Large intestine (tissue), 3 donors: ENCODE data around the gene C6orf89. TPM values are rescaled to one million over a fixed set of nuclear protein-coding genes. Genes with fewer than 3 reads are reported as not detected.

ENCODE experiments used
- DNase-seq, 2 donors: peaks; one replicate each; pipeline versions ENCODE4 v3.0.0 to v3.0.0-alpha.2; 2013
- H3K27ac ChIP-seq: one replicate; pipeline ENCODE4 v1.5.1; 2013; ENCODE audit warnings: low read length
- H3K27me3 ChIP-seq: 2 replicates; pipeline ENCODE4 v1.6.1; 2013; ENCODE audit warnings: low read length; ENCODE audit not compliant: control insufficient read depth, insufficient read depth
- H3K36me3 ChIP-seq: 2 replicates; pipeline ENCODE4 v1.6.1; 2013; ENCODE audit warnings: low read length; ENCODE audit not compliant: control insufficient read depth, insufficient read depth
- H3K4me1 ChIP-seq: one replicate; pipeline ENCODE4 v1.6.1; 2013; ENCODE audit warnings: low read length; ENCODE audit not compliant: control insufficient read depth, insufficient read depth
- H3K4me3 ChIP-seq: one replicate; pipeline ENCODE4 v1.5.1; 2013; ENCODE audit warnings: low read length
- H3K9me3 ChIP-seq: one replicate; pipeline ENCODE4 v1.6.1; 2013; ENCODE audit warnings: mild to moderate bottlenecking, low read depth, low read length, moderate library complexity; ENCODE audit not compliant: control insufficient read depth
- WGBS: methylation state at CpG from one replicate; pipeline ENCODE4 v1.1.5; 2013; ENCODE audit warnings: low lambda C conversion rate; ENCODE audit not compliant: insufficient coverage; 5-methylcytosine and 5-hydroxymethylcytosine counted together
- polyA plus RNA-seq: library from polyadenylated mRNA; unstranded; fragments of 120-200 nt; gene quantifications from one replicate; pipeline ENCODE4 v1.2.1, GENCODE V29; 2013

Gene C6orf89
- polyA plus RNA-seq, 1 donor: 35.5 TPM

DNA sequence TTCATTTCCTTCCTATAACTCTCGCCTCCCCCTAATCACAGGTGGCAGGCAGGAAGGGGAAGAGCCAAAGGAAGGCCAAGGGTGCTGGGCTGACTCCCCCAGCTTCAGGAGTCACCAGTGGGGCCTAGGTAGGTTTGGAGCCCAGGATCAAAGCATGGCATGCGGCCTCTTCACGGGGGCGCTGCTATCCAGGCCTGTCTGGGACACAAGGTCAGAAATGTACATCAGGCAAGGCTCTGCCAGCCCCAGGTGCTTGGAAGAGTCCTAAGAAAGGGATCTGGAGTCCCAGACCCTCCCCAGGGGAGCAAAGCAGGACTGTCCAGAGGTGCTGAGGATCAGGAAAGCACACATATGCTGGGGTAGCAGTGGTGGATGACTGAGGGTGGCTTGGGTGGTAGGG, 79.2 kb downstream of the C6orf89 start:
- Histone ChIP-seq H3K4me1 (peaks cover 11% of the 10 kb centered on the region), H3K9me3 (no peaks in the 10 kb centered on the region), H3K4me3 (no peak overlapping the region), H3K27ac (no peak overlapping the region), H3K27me3 (peaks cover 2% of the 10 kb centered on the region), H3K36me3 (peaks cover 29% of the 10 kb centered on the region)
- no CpG with 5 or more reads among the region's 4 CpGs for WGBS
- DNase-seq: no peak

DNA sequence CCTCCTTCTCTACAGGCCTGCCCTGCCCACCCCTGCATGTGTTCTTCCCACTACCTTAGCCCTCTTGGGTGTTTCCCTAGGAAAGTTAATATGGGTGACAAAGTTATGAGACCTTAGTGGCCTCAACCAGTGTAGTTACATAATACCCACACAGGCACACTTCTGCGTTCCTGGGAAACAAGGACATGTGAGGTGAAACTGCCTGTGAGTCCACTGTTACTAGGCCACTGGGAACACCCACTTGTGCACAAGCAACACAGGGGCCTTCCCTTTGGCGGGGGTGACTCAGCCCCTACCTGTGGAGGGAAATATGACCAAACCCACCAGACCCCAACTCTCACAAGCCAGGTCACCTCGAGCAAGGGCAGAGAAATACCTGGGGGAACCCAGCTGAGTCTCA, 81.5 kb downstream of the C6orf89 start:
- DNase-seq: peak; percentile 35 to 56
- Histone ChIP-seq H3K4me1 (peaks cover 11% of the 10 kb centered on the region), H3K27me3 (no peaks in the 10 kb centered on the region), H3K36me3 (peaks cover 53% of the 10 kb centered on the region), H3K4me3 (no peak overlapping the region), H3K27ac (no peak overlapping the region), H3K9me3 (no peaks in the 10 kb centered on the region)
- no CpG with 5 or more reads among the region's 3 CpGs for WGBS

DNA sequence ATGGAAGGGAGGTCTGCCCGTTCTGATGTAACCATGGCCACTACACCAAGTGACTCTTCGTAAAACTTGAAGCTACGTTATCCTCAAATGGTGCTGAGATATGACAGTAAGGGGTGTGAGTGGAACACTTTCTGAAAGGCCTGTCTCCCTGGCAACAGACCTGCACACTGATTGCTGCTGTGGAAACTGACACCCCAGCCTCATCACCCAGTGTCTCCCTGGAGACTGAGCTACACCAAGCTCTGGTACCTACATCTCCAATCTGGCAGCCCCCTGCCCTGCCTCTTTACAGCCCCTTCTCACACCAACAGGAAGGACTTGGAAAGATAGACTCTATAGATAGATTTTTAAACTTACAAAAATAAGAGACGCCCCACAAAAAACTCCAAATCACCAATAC, 82.0 kb downstream of the C6orf89 start:
- WGBS: no CpG with 5 or more reads among the region's 4 CpGs
- no peak for DNase-seq
- H3K9me3 ChIP-seq: no peaks in the 10 kb centered on the region
- H3K4me3 ChIP-seq: no peak overlapping the region
- H3K27me3 ChIP-seq: no peaks in the 10 kb centered on the region
- H3K36me3 ChIP-seq: peaks cover 57% of the 10 kb centered on the region
- peaks cover 11% of the 10 kb centered on the region for H3K4me1 ChIP-seq
- H3K27ac ChIP-seq: no peak overlapping the region

DNA sequence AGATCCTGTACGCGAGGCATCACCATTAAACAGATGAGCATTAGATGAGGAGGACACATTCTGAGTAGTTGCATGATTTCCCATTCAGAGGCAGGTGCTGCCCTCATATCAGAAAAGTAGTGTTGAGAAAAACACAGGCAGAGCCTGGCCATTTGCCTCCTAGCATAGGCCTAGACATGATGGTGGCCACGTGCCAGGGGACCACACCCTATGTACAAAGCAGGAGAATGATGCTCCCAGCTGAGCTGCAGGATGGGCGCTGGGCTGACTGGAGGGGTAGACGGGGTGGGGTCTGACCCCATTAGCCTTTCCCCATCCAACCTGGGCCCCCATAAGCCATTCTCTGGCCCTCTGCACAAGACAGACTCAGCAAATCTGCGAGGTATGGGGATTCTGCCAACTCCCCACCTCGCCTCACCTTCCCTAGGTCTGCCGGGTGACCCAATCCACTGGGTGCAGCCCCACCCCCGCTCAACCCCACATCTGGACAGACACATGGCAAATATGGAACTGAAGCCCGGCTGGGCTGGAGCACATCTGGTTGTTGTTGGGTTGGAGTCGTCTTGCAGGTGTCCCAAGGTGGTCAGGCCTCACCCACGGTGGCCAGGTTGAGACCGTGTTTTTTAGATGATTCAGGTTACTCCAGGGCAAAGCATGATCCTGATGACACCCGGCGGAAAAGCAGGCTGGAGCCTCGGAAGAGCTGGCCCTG, 82.7 kb downstream of the C6orf89 start:
- Histone ChIP-seq H3K27ac (no peak overlapping the region), H3K27me3 (no peaks in the 10 kb centered on the region), H3K4me3 (no peak overlapping the region), H3K9me3 (no peaks in the 10 kb centered on the region), H3K4me1 (peaks cover 11% of the 10 kb centered on the region), H3K36me3 (peaks cover 63% of the 10 kb centered on the region)
- WGBS: no CpG with 5 or more reads among the region's 16 CpGs
- DNase-seq: no peak

DNA sequence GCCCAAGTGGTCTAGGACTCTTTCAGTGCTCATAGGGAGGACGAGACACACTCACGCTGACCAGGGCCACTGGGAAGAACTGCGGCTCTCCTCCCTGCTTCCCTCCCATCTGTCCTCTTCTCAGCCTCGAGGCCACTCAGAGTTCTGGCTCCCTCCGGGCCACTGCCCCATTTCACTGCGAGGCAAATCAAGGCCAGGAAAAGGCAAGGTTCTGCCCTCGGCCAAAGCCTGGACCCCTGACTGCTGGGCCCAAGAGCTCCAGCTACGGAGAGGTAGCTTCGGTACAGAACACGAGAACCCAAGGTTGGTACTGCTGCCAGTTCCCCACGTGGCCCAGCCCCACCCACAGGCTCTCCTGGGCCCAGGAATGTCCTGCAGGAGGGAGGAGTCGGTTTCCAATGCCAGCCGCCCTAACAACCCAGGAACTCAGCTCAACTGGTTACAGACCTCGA, 83.5 kb downstream of the C6orf89 start:
- no peak overlapping the region for H3K27ac ChIP-seq
- no peak for DNase-seq

DNA sequence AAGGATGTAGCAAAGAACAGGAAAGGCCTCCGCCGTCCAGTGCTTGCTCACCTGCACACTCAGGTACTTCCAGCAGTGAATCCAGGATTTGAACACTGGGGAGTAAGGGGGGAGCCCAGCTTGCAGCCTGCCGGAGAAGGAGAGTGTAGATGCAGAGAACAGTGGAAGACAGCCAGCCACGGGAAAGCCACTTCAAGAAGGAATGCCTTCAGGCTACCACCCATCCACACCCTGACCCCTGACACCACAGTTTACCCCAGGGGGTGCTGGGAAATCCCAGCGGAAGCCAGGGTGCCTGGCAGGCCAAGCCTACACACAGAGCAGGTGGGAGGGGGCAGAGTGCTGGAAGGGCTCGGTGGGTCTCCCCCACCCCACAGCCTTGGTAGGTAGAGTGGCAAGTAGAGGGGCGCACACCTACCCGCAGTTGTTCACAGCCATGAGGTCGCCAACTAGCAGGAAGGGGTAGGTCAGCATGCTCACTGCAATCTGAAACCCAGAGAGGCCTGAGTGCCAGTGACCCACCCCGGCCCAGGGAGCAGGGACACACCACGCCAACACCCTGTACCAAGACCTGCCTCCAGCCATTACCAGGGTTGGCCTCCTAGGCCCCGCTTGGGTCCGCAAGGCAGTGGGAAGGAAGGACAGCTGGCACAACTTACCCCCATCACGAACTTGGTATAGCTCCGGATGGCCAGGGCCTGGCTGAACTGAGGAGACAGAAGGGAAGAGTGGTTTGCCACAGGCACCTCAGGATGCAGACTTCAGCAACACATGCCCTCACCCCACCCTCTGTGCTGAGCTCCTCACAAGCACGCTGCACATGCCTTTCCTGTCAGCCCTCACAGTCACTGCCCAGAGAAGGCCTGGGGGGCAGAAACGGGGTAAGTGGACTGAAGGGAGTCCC, 84.5 kb downstream of the C6orf89 start:
- Histone ChIP-seq H3K36me3 (peaks cover 79% of the 10 kb centered on the region), H3K9me3 (no peaks in the 10 kb centered on the region), H3K27ac (no peak overlapping the region), H3K27me3 (no peaks in the 10 kb centered on the region), H3K4me1 (peaks cover 7% of the 10 kb centered on the region), H3K4me3 (no peak overlapping the region)
- whole genome bisulfite sequencing: no CpG with 5 or more reads among the region's 17 CpGs
- no peak for DNase-seq

More for the DNA sequence above, 83.5 kb downstream of the C6orf89 start:
- no peak overlapping the region for H3K4me3 ChIP-seq
- H3K4me1 ChIP-seq: peaks cover 7% of the 10 kb centered on the region
- peaks cover 69% of the 10 kb centered on the region for H3K36me3 ChIP-seq
- WGBS: no CpG with 5 or more reads among the region's 14 CpGs
- no peaks in the 10 kb centered on the region for H3K9me3 ChIP-seq
- H3K27me3 ChIP-seq: no peaks in the 10 kb centered on the region

DNA sequence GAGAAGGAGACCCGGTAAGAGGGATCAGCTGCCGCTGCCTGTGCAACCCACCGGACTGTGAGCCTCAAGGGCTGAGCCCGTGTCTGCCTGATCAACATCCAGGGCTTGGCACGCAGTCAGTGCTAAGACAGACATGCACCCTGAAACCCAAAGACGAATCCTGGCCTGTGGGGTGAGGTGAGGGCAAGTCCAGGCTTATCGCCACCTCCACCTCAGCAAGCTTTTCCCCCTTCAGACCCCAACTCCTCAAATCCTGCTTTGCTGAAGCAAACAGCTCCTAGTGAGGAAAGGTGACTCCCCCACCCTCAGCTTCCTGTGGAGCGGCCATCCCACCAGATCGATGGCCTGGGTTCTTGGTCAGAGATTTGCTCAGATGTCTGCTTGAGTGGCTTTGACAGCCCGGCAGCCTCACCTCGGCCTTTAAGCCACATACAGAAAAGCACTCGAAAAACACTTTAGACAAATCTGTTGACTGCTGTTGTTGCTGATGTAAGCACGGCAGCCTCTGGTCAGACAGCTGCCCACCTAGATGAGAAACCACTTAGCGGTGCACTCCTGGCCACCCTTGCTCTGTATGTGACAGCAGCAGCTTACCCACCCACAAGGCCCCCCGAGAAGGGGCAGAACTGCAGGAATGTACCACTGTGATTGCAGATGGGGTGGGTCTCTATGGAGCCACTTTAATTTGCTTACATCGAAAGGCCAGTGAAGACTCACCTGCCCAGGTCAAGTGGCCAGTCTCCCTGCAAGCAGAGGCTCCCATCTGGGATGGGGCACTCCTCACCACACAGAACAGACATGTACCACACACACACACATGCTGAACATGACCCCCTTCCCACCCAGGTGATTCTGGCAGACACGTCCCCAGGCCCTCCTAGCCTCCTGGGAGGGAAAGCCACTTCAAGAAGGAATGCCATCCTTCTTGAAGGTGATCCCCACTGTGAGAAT, 85.4 kb downstream of the C6orf89 start:
- Histone ChIP-seq H3K27ac (no peak overlapping the region), H3K27me3 (no peaks in the 10 kb centered on the region), H3K4me1 (peaks cover 7% of the 10 kb centered on the region), H3K36me3 (peaks cover 88% of the 10 kb centered on the region), H3K9me3 (no peaks in the 10 kb centered on the region), H3K4me3 (no peak overlapping the region)
- no CpG with 5 or more reads among the region's 17 CpGs for WGBS
- DNase-seq: no peak

DNA sequence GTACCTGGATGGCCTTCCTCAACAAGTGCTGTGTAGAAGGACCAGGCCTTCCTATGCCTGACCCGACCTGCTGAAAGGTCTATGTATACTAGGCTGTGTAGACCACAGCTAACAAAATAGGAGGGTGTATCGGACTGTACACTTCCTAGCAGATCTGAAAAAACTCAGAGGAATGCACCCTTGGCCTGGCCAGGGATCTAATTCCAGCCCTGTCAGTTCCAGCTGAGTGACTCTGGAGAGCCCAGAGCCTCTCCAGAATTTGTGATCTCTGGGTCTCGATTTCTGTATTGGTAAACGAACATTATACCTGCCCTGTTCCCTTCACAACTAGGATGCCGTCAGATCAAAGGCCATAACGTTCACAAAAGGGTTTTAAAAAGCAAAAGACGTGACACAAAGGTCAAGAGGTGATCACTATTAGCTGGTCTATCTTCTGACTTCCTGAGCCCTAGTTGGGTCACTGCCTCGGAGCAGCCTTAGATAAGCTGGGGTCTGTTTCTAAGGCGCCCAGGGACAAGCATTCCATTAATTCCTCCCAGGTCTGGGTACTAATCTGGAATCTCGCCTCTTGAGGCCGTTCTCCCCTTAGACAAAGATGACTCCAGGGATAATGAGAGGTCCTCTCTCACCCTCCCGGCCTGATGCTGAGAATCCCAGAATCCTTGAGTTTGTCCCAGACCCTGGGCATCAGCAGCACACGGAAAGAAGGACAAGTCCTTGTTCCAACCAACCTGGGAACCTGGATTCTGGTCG, 86.3 kb downstream of the C6orf89 start:
- WGBS: no CpG with 5 or more reads among the region's 14 CpGs
- H3K4me1 ChIP-seq: peaks cover 1% of the 10 kb centered on the region
- no peaks in the 10 kb centered on the region for H3K9me3 ChIP-seq
- H3K36me3 ChIP-seq: peaks cover 96% of the 10 kb centered on the region
- H3K27me3 ChIP-seq: no peaks in the 10 kb centered on the region
- no peak for DNase-seq
- H3K4me3 ChIP-seq: no peak overlapping the region
- no peak overlapping the region for H3K27ac ChIP-seq

DNA sequence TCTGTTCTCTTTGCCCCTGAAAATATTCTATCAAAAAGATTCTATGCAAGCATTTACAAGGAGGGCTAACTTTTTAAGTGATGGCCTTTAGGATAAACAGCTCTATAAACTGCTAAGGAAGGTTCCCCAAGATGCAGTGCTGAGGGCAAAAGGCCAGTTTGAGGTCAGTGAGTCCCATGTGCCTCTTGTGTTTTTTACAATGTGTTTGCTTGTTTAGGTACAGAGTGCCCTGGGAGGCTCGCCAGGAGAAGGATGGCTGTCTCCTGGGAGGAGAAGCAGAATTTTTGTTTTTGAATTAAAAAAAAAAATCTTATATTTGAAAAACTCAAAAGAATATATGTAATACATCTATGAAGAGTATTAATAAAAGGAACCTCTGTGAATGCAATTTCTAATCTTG, 87.4 kb downstream of the C6orf89 start:
- WGBS: no CpG with 5 or more reads among the region's 1 CpG
- Histone ChIP-seq H3K27ac (no peak overlapping the region), H3K4me3 (no peak overlapping the region), H3K9me3 (no peaks in the 10 kb centered on the region), H3K36me3 (peaks cover 96% of the 10 kb centered on the region), H3K27me3 (no peaks in the 10 kb centered on the region), H3K4me1 (no peaks in the 10 kb centered on the region)
- no peak for DNase-seq
